Measurements from ENCODE around the gene FCGR1A.
"Not testable (repeated sequence)": the region's sequence is repeated elsewhere in the genome, so short reads cannot be mapped to it uniquely, and the experiment has no call there.

- TF ChIP-seq CTCF (conservative IDR thresholded peaks at IDR 0.05; ENCODE audit: low read length); EZH2phosphoT487 (IDR thresholded peaks at IDR 0.05; ENCODE audit: borderline replicate concordance): not testable (repeated sequence)
Measured at GRCh38 chr1:149740148-149740581, 42.3 kb upstream of the FCGR1A start.
